GM18861 (cell line): ENCODE results near the gene ADIPOR1.
"Not testable (repeated sequence)": the region's sequence is repeated elsewhere in the genome, so short reads cannot be mapped to it uniquely, and the experiment has no call there.

Experiments used
- ATAC-seq: cut with Tn5 transposase; IDR thresholded peaks from one replicate; pipeline ENCODE4 v1.9.1; 2021; ENCODE audit not compliant: unreplicated experiment

The ADIPOR1 gene

DNA sequence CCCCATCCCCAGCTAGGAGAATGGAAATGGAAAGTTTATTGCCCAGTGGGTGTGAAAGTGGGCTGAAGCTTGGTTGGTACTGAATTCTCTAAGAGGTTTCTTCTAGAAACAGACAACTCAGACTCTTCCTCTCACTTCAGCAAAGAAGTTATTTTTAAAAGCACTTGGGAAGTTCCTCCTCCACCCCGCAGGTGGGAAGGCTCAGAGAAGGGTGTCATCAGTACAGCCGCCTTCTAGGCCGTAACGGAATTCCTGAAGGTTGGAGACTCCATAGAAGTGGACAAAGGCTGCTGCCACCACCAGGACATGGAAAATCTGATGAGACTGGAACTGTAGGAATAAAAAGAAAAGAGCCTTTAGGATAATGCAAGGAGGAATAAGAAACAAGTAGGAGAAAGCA is 16.7 kb downstream of the ADIPOR1 start:
- no peak for ATAC-seq

GRCh38 chr1:202940561-202940960 is 17.6 kb downstream of the ADIPOR1 start:
- no peak for ATAC-seq

GRCh38 chr1:202938287-202938925 is 19.7 kb downstream of the ADIPOR1 start:
- ATAC-seq, result no peak

GRCh38 chr1:202936409-202936808 is 21.7 kb downstream of the ADIPOR1 start:
- not testable (repeated sequence) for ATAC-seq

- ATAC-seq, result no peak
These were observed 22.3 kb downstream of the ADIPOR1 start for GRCh38 chr1:202935844-202936243.

- ATAC-seq, result no peak
These were observed 23.4 kb downstream of the ADIPOR1 start for GRCh38 chr1:202934755-202935154.

DNA sequence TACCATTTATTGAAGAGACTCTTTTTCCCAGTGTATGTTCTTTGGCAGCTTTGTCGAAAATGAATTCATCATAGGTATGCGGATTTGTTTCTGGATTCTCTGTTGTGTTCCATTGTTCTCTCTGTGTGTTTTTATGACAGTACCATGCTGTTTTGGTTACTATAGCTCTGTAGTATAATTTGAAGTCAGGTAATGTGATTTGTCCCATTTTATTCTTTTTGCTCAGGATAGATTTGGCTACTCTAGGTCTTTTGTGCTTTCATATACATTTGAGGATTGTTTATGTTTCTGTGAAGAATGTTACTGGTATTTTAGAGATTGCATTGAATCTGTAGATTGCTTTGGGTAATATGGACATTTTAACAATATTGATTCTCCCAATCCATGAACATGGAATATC is 25.6 kb downstream of the ADIPOR1 start:
- ATAC-seq, result no peak

GRCh38 chr1:202926581-202927491 is 31.3 kb downstream of the ADIPOR1 start, which contains the start of gene KLHL12:
TSS of gene KLHL12 (minus strand) at chr1:202927234. CDS start at chr1:202925162, 2,072 bp downstream.
- ATAC-seq, result peak; percentile 89

DNA sequence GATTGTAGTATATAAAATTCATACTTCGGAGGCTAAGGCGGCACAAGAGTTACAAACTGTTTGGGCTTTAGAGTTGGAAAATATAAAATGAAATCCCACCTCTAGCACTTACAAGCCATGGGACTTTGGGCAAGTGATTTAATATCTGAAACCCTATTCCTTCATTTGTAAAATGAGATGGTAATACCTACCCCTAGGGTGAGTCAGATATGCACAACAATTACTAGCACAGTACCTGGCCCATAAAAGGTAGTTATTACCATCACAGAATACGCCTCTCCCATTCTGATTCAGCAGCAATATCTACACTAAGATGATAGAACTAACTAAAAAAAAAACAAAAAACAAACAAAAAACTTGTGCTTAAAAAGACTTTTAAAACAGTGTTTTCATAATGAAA is 34.6 kb downstream of the ADIPOR1 start:
- no peak for ATAC-seq

DNA sequence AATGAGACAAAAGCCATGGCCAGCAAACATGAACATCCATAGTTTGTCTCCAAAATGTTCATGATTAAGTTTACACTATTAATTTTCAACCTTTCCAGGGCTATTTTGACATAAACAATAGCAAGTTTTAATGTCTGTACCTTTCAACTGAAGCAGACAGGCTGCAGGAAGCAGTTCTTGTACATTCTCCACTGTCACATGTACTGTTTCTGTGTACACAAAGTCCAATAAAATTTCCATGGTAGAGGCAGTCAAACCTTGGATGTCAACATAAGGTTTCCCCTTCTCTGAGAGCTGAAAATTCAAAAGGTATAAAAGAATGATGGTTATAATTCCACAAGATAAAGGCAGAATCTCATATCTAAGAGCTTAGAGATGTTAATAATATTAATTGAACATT is 38.5 kb downstream of the ADIPOR1 start:
- no peak for ATAC-seq

GRCh38 chr1:202915146-202915545 is 43.0 kb downstream of the ADIPOR1 start:
- ATAC-seq, result no peak

GRCh38 chr1:202912476-202912875 is 45.6 kb downstream of the ADIPOR1 start:
- not testable (repeated sequence) for ATAC-seq

- no peak for ATAC-seq
These were observed 48.6 kb downstream of the ADIPOR1 start for GRCh38 chr1:202909494-202909893.

DNA sequence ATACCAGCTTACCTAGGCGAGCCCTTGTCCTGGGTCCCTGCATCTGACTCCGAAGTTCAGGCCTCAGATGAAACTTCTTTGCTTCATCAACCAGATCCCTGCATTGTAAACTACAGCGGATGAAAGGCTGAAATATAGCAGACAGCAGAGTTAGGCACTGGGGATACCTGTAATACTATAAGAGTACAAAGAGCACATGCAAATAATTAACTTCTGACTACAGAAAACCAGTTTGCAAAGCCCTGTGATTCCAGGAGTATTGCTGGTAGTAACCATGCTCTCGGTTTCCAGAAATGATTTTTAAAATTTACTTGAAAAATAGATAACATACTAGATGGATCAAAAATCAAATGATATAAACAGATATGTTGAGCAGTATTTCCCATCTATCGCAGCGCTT is 49.1 kb downstream of the ADIPOR1 start:
- no peak for ATAC-seq

- no peak for ATAC-seq
These were observed 52.8 kb downstream of the ADIPOR1 start for GRCh38 chr1:202905331-202905730.

GRCh38 chr1:202903808-202904207 is 54.3 kb downstream of the ADIPOR1 start:
- not testable (repeated sequence) for ATAC-seq

GRCh38 chr1:202901555-202901954 is 56.6 kb downstream of the ADIPOR1 start:
- ATAC-seq, result no peak

DNA sequence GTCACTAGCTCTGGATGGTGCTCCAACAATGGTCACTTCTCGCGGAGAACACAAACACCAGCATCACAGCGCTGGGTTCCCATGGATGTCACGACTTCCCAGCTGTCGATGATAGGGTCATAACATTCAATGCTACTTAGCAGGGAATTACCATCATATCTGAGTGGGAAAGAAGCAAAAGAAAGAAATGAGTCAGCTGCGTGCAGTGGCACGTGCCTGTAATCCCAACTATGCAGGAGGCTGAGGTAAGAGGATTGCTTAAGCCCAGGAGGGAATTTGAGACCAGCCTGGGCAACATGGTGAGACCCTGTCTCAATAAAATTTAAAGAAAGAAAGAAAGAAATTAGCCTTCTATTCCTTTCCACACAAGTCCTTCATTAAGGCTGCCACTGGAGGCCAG is 65.6 kb downstream of the ADIPOR1 start:
- ATAC-seq, result no peak
